OCI-LY1 (cell line): ENCODE results near the gene SKOR2.

ENCODE experiments used
- H2AFZ ChIP-seq: fragments of 200-600 bp; sonication (generic), shearing (Covaris generic); 2 replicates; pipeline ENCODE4 v1.6.0; 2014; ENCODE audit warnings: antibody characterized with exemption, mild to moderate bottlenecking, low read length
- H3F3A ChIP-seq: fragments of 200-600 bp; sonication (generic), shearing (Covaris generic); 2 replicates; pipeline ENCODE4 v1.6.0; 2014; ENCODE audit warnings: mild to moderate bottlenecking, antibody characterized with exemption, low read length, moderate library complexity; ENCODE audit not compliant: insufficient read depth
- H3K27ac ChIP-seq: fragments of 200-600 bp; sonication (generic); 2 replicates; pipeline ENCODE4 v1.5.1; 2014; ENCODE audit warnings: low read length, mixed run types, mild to moderate bottlenecking, low read depth; ENCODE audit not compliant: poor library complexity, severe bottlenecking
- H3K27me3 ChIP-seq: fragments of 200-600 bp; sonication (generic); 2 replicates; pipeline ENCODE4 v1.6.0; 2014; ENCODE audit warnings: antibody characterized with exemption, mild to moderate bottlenecking, low read length, moderate library complexity; ENCODE audit not compliant: insufficient read depth
- H3K36me3 ChIP-seq: fragments of 200-600 bp; sonication (generic); 2 replicates; pipeline ENCODE4 v1.6.1; 2014; ENCODE audit warnings: mild to moderate bottlenecking, antibody characterized with exemption, low read length, moderate library complexity, mixed read lengths; ENCODE audit not compliant: insufficient read depth
- H3K4me1 ChIP-seq: fragments of 200-600 bp; sonication (generic); 2 replicates; pipeline ENCODE4 v1.5.1; 2014; ENCODE audit warnings: mild to moderate bottlenecking, low read length, moderate library complexity; ENCODE audit not compliant: insufficient read depth, severe bottlenecking
- H3K4me2 ChIP-seq: fragments of 200-600 bp; sonication (generic), shearing (Covaris generic); 2 replicates; pipeline ENCODE4 v1.6.1; 2014; ENCODE audit warnings: low read length
- H3K4me3 ChIP-seq: fragments of 200-600 bp; sonication (generic); 2 replicates; pipeline ENCODE4 v1.5.1; 2014; ENCODE audit warnings: low read length, low read depth, mild to moderate bottlenecking, mixed read lengths; ENCODE audit not compliant: poor library complexity, severe bottlenecking
- H3K79me2 ChIP-seq: fragments of 200-600 bp; shearing (Covaris generic); 2 replicates; pipeline ENCODE4 v1.6.1; 2016; ENCODE audit warnings: mixed run types, low read length, mixed read lengths; ENCODE audit not compliant: insufficient read depth
- H3K9ac ChIP-seq: fragments of 200-600 bp; sonication (generic), shearing (Covaris generic); 2 replicates; pipeline ENCODE4 v1.6.1; 2014; ENCODE audit warnings: mild to moderate bottlenecking, low read length, mixed read lengths
- H3K9me2 ChIP-seq: fragments of 200-600 bp; sonication (generic), shearing (Covaris generic); 2 replicates; pipeline ENCODE4 v1.6.1; 2014; ENCODE audit warnings: low read depth, mild to moderate bottlenecking, low read length, mixed read lengths
- H3K9me3 ChIP-seq: fragments of 200-600 bp; shearing (Covaris generic); 2 replicates; pipeline ENCODE4 v1.6.1; 2014; ENCODE audit warnings: low read length, mixed read lengths
- H4K20me1 ChIP-seq: fragments of 200-600 bp; sonication (generic), shearing (Covaris generic); 2 replicates; pipeline ENCODE4 v1.6.0; 2016; ENCODE audit warnings: mild to moderate bottlenecking, low read length; ENCODE audit not compliant: insufficient read depth
- CTCF ChIP-seq: fragments of 200-600 bp; sonication (generic), shearing (Covaris generic); IDR thresholded peaks from 2 replicates; pipeline ENCODE4 v1.5.1; 2017; ENCODE audit warnings: mild to moderate bottlenecking, antibody characterized with exemption, low read length, moderate library complexity, mixed read lengths
- EZH2 ChIP-seq: fragments of 200-600 bp; sonication (generic), shearing (Covaris generic); IDR thresholded peaks from 2 replicates; pipeline ENCODE4 v1.8.0; 2017; ENCODE audit warnings: borderline replicate concordance, mixed run types, mild to moderate bottlenecking, antibody characterized with exemption, low read length, moderate library complexity, mixed read lengths

The SKOR2 gene

DNA sequence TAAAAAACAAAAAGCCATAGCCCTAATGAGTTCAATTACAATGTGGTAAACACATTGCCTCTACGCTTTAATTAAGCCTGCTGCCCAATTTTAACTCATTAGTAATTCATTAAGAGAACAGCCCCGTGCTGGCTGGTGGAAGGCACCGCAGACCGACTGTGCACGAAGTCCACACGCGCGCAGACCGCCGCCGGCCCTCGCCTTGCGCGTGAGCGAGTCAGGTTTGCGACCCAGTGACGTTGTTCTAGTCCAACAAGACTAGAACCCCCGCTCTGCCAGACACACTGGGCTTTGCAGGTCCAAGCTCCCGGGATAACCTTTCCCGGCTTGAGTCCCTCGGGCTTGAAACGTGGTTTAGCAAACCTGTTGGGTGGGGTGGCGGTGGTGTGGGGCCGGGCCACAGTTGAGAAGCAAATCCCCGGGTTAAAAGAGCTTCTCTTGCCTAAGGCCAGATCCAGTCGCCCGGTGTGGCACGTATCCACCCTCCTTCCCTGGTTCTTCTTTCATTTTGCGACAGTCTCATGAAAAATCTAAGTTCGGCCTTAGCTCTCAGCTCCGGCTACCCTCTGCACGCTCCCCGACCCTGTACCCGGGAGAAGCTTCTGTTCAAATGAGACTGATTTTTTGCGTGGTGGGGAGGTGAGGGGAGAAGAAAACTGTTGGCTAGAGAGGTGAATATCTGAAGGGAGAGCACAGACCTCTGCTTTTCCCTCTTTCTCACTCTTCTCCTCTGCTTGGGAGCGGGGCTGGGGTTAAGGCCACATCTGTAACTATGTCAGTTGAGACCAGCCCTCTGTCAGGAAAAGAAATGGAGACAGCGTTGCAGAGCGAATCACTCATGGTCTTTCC, 11.1 kb upstream of the SKOR2 start:
- Histone ChIP-seq H3K27ac (no peak overlapping the region), H3K4me3 (no peak overlapping the region), H3K9ac (no peak overlapping the region), H3K4me1 (no peaks in the 10 kb centered on the region), H3K9me2 (no peaks in the 10 kb centered on the region), H3K36me3 (no peaks in the 10 kb centered on the region), H2AFZ (no peak overlapping the region), H3K4me2 (no peak overlapping the region), H4K20me1 (no peaks in the 10 kb centered on the region), H3F3A (no peaks in the 10 kb centered on the region), H3K9me3 (no peaks in the 10 kb centered on the region), H3K79me2 (no peaks in the 10 kb centered on the region), H3K27me3 (no peaks in the 10 kb centered on the region)
- TF ChIP-seq EZH2 (no peak), CTCF (no peak)

GRCh38 chr18:47261902-47262300, 10.4 kb upstream of the SKOR2 start:
- no peaks in the 10 kb centered on the region for H3K36me3 ChIP-seq
- H3K27me3 ChIP-seq, result no peaks in the 10 kb centered on the region
- H3F3A ChIP-seq, result no peaks in the 10 kb centered on the region
- no peak overlapping the region for H3K4me2 ChIP-seq
- H3K9me2 ChIP-seq, result no peaks in the 10 kb centered on the region
- no peak for TF ChIP-seq EZH2
- no peak for TF ChIP-seq CTCF
- no peak overlapping the region for H2AFZ ChIP-seq
- H4K20me1 ChIP-seq, result no peaks in the 10 kb centered on the region
- no peaks in the 10 kb centered on the region for H3K79me2 ChIP-seq
- H3K27ac ChIP-seq, result no peak overlapping the region
- H3K4me3 ChIP-seq, result no peak overlapping the region
- no peaks in the 10 kb centered on the region for H3K4me1 ChIP-seq
- H3K9me3 ChIP-seq, result no peaks in the 10 kb centered on the region
- no peak overlapping the region for H3K9ac ChIP-seq

GRCh38 chr18:47260924-47261701, 9.7 kb upstream of the SKOR2 start:
- Histone ChIP-seq H3K27me3 (no peaks in the 10 kb centered on the region), H3K27ac (no peak overlapping the region), H3K36me3 (no peaks in the 10 kb centered on the region), H3K4me3 (no peak overlapping the region), H2AFZ (no peak overlapping the region), H3K9ac (no peak overlapping the region), H4K20me1 (no peaks in the 10 kb centered on the region), H3F3A (no peaks in the 10 kb centered on the region), H3K79me2 (no peaks in the 10 kb centered on the region), H3K9me3 (no peaks in the 10 kb centered on the region), H3K4me1 (no peaks in the 10 kb centered on the region), H3K4me2 (no peak overlapping the region), H3K9me2 (no peaks in the 10 kb centered on the region)
- TF ChIP-seq EZH2, result no peak
- no peak for TF ChIP-seq CTCF
